ENCODE data around the gene ANTXR2.
"Not testable (repeated sequence)": the region's sequence is repeated elsewhere in the genome, so short reads cannot be mapped to it uniquely, and the experiment has no call there.

DNA sequence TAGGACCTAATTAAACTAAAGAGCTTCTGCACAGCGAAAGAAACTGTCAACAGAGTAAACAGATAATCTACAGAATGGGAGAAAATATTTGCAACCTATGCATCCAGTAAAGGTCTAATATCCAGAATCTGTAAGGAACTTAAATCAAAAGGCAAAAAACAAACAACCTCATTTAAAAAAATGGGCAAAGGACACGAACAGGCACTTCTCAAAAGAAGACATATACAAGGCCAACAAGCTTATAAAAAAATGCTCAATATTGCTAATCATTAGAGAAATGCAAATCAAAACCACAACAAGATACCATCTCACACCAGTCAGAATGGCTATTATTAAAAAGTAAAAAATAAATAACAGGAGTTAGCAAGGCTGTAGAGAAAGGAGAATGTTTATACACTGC is 81.9 kb downstream of the ANTXR2 start:
- not testable (repeated sequence) for TF ChIP-seq POLR2A (IDR thresholded peaks at IDR 0.05; ENCODE audit: control extremely low read depth in 1 of 2, low read depth in 2 of 2, low read length in 2 of 2); EZH2 (IDR thresholded peaks at IDR 0.05; ENCODE audit: low read depth, low read length, severe bottlenecking); MAFK (IDR thresholded peaks at IDR 0.05; ENCODE audit: low read depth, low read length); JUN (IDR thresholded peaks at IDR 0.05; ENCODE audit: low read depth, low read length); JUND (IDR thresholded peaks at IDR 0.05; ENCODE audit: low read length); NANOG (IDR thresholded peaks at IDR 0.05; ENCODE audit: insufficient read depth, low read depth, low read length, poor library complexity, severe bottlenecking); TAF1 (IDR thresholded peaks at IDR 0.05; ENCODE audit: low read depth, low read length); CEBPB (IDR thresholded peaks at IDR 0.05; ENCODE audit: low read depth, low read length); YY1 (IDR thresholded peaks at IDR 0.05; ENCODE audit: low read depth, low read length); POLR2AphosphoS5 (IDR thresholded peaks at IDR 0.05; ENCODE audit: low read depth, low read length); CHD1 (IDR thresholded peaks at IDR 0.05; ENCODE audit: low read depth, low read length); GTF2F1 (IDR thresholded peaks at IDR 0.05; ENCODE audit: borderline replicate concordance, low read depth, low read length)
- TF ChIP-seq, protein P1, sequence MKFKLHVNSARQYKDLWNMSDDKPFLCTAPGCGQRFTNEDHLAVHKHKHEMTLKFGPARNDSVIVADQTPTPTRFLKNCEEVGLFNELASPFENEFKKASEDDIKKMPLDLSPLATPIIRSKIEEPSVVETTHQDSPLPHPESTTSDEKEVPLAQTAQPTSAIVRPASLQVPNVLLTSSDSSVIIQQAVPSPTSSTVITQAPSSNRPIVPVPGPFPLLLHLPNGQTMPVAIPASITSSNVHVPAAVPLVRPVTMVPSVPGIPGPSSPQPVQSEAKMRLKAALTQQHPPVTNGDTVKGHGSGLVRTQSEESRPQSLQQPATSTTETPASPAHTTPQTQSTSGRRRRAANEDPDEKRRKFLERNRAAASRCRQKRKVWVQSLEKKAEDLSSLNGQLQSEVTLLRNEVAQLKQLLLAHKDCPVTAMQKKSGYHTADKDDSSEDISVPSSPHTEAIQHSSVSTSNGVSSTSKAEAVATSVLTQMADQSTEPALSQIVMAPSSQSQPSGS (IDR thresholded peaks at IDR 0.05; ENCODE audit: low read length): not testable (repeated sequence)
- TF ChIP-seq, protein P2, sequence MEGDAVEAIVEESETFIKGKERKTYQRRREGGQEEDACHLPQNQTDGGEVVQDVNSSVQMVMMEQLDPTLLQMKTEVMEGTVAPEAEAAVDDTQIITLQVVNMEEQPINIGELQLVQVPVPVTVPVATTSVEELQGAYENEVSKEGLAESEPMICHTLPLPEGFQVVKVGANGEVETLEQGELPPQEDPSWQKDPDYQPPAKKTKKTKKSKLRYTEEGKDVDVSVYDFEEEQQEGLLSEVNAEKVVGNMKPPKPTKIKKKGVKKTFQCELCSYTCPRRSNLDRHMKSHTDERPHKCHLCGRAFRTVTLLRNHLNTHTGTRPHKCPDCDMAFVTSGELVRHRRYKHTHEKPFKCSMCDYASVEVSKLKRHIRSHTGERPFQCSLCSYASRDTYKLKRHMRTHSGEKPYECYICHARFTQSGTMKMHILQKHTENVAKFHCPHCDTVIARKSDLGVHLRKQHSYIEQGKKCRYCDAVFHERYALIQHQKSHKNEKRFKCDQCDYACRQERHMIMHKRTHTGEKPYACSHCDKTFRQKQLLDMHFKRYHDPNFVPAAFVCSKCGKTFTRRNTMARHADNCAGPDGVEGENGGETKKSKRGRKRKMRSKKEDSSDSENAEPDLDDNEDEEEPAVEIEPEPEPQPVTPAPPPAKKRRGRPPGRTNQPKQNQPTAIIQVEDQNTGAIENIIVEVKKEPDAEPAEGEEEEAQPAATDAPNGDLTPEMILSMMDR (IDR thresholded peaks at IDR 0.05; ENCODE audit: control extremely low read depth in 1 of 3, insufficient read depth in 1 of 3, low read depth in 1 of 3, low read length in 3 of 3): not testable (repeated sequence)

Measured in H1 (cell line).